HG03159 (cell line): ENCODE data around the gene BMP7.

ENCODE experiments used
- ATAC-seq: cut with Tn5 transposase; IDR thresholded peaks from one replicate; pipeline ENCODE4 v1.9.1; 2021; ENCODE audit warnings: mild to moderate bottlenecking, moderate library complexity; ENCODE audit not compliant: unreplicated experiment

Gene BMP7

GRCh38 chr20:57177636-57178280 is 88.7 kb downstream of the BMP7 start:
- no peak for ATAC-seq

- ATAC-seq, result no peak
These were observed 89.6 kb downstream of the BMP7 start for GRCh38 chr20:57176842-57177241.

GRCh38 chr20:57175397-57176010 is 90.9 kb downstream of the BMP7 start:
- ATAC-seq, result no peak

GRCh38 chr20:57174737-57175136 is 91.7 kb downstream of the BMP7 start:
- no peak for ATAC-seq

- no peak for ATAC-seq
These were observed 92.5 kb downstream of the BMP7 start for GRCh38 chr20:57173986-57174385.

- no peak for ATAC-seq
These were observed 93.4 kb downstream of the BMP7 start for GRCh38 chr20:57173041-57173440.

GRCh38 chr20:57170343-57170742 is 96.1 kb downstream of the BMP7 start:
- no peak for ATAC-seq

GRCh38 chr20:57169162-57169561 is 97.3 kb downstream of the BMP7 start:
- ATAC-seq, result no peak

GRCh38 chr20:57167971-57168701 is 98.3 kb downstream of the BMP7 start:
- ATAC-seq, result no peak

- ATAC-seq, result no peak
These were observed 99.2 kb downstream of the BMP7 start for GRCh38 chr20:57167292-57167655.

GRCh38 chr20:57166568-57167291 is 99.7 kb downstream of the BMP7 start:
- no peak for ATAC-seq

GRCh38 chr20:57165427-57166004 is 100.9 kb downstream of the BMP7 start:
- no peak for ATAC-seq

- no peak for ATAC-seq
These were observed 101.6 kb downstream of the BMP7 start for GRCh38 chr20:57164872-57165271.

GRCh38 chr20:57163041-57163440 is 103.4 kb downstream of the BMP7 start:
- ATAC-seq, result no peak

GRCh38 chr20:57162362-57162652 is 104.1 kb downstream of the BMP7 start:
- ATAC-seq, result no peak

- no peak for ATAC-seq
These were observed 104.7 kb downstream of the BMP7 start for GRCh38 chr20:57161478-57162361.

GRCh38 chr20:57160985-57161384 is 105.5 kb downstream of the BMP7 start:
- ATAC-seq, result no peak

- no peak for ATAC-seq
These were observed 106.4 kb downstream of the BMP7 start for GRCh38 chr20:57159945-57160610.

GRCh38 chr20:57159193-57159851 is 107.1 kb downstream of the BMP7 start:
- no peak for ATAC-seq
